RPMI8226 (cell line): ENCODE results near the gene CRY1.
"Not testable (repeated sequence)": the region's sequence is repeated elsewhere in the genome, so short reads cannot be mapped to it uniquely, and the experiment has no call there.

Source experiments
- DNase-seq: peaks from one replicate; pipeline ENCODE4 v3.0.0-alpha.2; 2015

Gene CRY1

DNA sequence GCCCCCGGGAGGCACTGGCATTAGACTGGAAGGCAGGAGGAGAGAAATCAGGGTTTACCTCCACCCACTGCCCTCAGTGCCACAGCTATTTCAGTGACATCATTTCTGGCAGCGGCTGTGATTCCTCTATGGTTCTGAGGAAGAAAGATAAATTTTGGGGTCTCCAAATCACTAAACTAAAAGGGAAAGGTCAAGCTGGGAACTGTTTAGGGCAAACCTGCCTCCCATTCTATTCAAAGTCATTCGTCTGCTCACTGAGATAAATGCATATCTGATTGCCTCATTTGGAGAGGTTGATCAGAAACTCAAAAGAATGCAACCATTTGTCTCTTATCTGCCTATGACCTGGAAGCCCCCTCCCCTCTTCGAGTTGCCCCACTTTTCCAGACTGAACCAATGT is 14.0 kb upstream of the CRY1 start:
- no peak for DNase-seq

DNA sequence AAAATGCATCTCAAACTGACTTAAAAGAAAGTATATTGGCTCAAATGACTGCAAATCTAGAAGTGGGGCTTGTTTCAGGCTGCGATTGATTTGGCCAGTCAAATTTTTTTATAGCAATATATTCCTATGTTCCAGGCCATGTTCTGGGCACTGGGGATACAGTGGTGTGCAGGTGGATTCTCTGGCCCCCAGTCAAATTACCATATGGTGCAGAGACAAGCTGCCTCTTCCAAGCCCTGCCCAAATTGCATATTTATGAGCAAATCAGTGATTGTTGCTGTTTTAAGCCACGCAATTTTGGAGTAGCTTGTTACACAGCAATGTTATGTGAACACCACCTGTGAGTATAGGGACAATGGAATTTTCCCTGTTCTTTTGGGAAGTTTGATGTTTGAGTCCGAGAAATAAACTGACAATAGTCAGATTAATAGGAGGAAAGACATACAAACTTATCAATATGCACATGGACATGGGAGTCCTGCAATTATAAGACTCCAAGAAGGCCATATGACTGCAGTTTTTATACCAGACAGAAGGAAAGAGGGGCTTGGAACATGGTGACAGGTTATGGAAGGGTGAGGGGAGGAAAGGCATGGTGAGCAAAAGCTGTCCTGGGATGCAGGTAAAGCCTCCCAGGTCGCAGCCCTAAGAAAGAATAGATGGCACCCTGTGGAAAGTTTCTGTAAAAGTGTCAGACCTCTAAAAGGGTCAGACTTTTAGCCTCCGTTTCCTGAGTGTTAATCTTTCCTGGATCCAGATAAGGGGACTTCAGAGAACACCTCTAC is 13.1 kb upstream of the CRY1 start:
- no peak for DNase-seq

DNA sequence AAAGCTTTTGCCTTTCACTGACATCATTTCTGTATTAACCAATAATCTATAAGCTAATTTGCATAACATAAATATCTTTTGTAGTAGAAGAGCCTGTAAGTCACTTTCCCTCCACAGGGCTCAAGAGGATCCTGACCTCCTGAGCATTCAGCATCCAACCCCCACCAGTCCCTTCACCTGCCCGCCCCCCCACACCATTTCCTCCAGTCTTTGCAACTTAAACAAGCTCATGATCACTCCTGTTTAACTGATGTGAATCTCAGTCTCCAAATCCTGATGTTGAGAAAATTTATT is 12.0 kb upstream of the CRY1 start:
- no peak for DNase-seq

DNA sequence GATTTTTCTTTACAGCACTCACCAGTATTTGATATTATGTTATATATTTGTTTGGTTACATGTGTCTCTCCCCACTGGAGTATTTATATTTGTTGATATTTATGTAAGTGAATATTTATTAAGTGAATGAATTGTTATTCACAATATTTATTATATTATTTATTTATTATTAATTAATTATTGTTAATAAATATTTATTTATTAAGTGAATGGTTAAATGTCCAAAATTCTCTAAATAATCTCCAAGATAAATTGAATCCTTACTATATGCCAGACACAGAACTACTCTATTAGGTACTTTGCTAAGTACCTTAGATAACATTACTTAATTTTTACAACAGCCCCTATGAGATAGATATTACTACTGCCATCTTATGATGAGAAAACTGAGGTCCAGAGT is 10.2 kb upstream of the CRY1 start:
- no peak for DNase-seq

DNA sequence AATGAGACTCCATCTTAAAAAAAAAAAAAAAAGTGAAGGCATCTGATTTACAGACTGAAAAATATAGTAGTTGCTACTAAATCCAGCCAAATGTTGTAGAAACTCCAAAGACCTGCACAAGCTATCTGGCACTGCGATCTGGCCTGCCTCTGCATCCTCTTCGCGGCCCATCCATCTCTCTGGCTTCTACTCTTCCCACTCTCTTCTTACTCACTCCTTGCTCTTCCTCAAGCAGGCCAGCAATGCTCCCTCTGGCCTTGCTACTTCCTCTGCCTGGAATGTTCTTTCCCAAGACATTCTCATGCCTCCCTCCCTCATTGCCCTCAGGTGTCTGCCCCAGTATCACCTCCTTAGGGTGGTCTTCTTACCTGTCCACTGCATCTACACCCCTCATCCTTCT is 9.7 kb upstream of the CRY1 start:
- DNase-seq: no peak

DNA sequence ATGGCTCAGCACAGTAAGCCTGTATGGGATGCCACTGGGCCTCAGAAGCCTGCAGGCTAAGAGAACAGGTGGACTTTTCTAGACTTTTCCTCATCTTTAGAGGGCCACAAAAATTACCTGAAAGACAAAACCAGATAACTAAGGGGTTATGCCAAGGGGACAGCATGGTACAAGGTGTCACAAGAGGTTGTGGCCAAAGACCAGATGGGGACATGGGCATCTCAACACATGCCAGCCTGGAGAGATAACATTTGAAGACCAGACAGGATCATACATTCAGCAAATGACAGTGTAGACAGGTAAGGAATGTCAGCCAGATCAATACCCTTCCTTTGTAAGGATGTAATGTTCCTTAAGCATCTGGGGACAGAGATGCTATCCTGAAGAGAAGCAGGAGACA is 8.9 kb upstream of the CRY1 start:
- DNase-seq: no peak

DNA sequence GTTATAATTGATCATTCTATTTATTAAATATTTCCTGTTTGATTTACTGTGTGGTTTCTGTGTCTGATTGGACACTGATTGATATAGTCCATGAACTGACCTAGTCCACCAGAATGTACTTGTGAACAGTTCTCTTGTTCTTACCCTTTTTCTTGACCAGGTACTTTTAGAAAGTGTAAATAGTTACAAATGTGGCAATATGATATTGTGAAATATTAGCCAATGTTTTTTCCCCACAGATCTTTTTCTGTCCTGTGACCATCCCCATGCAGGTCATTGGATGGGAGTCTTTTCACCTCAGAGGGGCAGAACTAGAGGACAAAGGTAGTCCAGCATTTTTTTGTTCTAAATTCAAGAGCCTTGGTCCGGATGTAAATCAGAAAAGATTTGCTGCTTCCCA is 8.3 kb upstream of the CRY1 start:
- no peak for DNase-seq

DNA sequence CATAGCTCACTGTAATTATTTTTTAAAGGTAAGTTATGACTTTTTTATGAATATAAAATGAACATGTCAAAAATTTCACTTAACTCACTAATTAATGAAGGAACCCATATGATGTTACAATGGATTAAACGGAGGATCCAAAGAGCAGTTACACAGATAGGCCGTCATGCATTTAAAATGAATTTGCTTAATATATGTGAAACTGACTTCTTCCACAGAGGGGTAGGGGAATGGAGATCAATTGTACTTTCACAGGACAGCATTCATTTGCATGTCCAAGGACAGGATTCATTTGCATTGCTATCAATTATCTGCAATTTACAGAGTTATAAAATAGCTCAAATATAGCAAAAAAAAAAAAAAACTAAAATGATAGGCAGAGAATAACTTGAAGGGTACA is 6.6 kb upstream of the CRY1 start:
- no peak for DNase-seq

DNA sequence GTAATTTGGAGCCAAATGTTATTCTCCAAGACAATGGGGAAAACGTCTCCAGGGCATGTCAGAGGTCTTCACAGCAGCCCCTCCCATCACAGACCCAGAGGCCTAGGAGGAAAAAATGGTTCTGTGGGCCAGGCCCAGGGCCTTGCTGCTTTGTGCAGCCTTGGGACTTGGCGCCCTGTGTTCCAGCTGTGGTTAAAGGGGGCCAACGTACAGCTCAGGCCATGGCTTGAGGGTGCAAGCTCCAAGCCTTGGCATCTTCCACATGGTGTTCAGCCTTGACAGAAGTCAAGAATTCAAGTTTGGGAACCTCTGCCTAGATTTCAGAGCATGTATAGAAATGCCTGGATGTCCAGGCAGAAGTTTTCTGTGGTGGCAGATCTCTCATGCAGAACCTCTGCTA is 3.2 kb upstream of the CRY1 start:
- no peak for DNase-seq

DNA sequence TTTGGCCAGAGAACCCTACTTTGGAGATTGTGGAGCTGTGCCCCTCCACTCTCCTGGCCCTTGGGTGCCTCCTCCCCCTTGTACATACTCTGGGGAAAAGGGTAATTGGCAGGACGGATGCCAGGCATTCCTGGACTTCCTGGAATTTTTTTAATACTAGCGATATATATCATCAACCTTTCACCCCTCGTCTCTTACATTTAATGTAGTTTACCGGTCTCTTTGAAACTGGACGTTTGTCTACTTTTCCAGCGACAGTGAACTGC is 767 bp upstream of the CRY1 start:
- DNase-seq: no peak

DNA sequence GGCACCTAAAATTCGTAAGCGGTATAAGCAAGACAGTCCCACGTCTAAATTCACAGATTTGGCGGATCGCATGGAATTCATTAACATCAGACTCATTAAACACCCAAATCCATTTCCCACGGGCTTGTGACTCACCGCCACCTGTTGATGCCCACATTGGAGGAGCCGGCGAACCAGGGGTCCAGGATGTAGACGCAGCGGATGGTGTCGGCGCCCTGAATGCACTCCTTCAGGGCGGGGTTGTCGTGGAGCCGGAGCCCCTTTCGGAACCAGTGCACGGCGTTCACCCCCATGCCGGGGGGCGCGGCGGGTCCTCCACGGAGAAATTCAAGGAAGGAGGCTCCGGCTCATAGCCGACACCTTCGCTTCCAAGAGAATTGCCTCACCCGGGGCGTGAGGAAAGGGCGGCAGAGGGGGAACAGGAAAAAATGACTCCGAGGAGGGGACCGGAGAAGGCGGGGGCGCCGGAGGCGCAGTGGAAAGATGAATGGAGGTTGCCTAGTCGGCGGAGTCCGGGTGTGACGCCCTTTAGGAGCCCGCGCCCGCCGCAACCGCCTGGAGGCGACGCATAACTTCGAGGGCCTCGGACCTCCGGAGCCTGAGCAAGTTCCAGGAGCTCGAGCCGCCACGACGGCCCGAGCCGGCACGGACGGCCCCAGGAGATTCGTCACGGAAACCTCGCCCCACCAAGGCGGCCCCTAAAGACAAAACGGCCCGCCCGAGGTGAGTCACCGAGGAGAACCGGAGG is 506 bp downstream of the CRY1 start:
- peak; percentile 51 for DNase-seq

DNA sequence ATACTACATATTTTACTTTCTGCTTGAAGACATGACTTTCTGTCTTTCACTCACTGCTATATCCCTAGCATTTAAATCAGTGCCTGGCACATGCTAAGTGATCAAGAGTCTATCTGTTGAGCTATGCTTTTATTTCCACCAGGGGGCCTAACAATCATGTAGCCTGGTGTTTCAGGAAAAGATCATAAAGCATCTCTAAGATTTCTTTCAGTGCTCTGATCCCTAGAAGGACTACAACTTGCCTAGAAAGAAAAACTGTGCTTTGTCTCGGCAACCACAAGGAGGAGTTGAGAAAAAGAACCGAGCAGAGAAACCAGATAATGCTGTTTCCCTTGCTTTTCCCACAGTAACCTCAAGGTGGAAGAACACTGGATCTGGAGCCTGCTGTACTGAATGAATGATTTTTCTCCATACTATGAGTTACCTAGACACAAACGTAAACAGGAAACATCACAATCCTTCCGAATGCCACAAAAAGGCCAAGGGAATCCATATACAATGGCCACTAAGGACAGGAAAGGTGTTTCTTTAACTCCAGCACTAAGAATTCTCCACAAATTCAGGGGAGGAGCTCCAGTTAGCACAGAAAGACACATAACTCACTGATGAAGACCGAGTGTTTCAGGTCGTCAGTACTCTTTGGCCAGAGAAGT is 1.2 kb downstream of the CRY1 start:
- DNase-seq: peak; percentile 75

DNA sequence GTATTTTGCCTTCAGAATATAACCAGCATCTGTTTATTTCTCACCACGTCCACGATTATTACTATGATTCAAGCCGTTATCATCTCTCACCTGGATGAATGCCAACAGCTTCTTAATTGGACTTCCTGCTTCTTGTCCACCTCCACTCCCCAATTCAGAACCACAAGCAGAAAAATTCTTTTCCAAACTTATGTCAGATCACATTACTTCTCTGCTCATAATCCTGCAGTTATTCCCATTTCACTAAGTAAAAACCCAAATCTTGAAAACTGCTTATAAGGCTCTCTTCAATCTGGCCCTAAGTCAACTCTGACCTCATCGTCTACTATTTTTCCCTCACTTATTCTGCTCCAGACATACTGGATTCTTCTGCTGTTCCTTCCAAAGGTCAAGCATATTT is 2.0 kb downstream of the CRY1 start:
- no peak for DNase-seq

DNA sequence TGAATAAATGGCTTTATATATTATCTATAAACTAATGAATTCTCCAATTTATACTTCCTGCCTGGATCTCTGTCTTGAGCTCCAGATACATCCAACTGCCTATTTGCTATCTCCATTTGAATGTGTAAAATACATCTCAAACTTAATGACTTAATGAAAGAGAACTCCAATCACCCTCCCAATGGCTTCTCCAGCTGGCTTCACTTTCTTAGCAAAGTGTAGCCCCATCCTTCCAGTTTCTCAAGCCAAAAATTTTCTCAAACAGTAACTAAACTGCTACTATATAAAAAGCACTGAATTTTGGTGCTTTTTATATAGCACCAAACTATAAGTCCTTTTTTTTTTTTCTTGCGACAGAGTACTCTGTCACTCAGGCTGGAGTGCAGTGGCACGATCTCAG is 2.6 kb downstream of the CRY1 start:
- no peak for DNase-seq

DNA sequence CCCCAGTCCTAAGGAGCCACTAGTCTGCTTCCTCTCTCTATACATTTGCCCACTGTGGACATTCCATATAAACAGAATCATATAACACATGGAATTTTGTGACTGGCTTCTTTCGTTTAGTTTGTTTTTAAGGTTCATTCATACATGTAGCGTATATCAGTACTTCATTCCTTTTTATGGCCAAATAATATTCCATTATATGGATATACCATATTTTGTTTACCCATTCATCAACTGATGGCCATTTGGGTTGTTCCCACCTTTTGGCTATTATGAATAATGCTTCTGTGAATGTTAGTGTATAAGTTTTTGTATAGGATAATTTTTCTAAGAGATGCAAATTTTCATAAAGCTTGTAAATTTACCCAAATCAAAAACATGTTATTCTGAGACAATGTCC is 4.4 kb downstream of the CRY1 start:
- DNase-seq: no peak

DNA sequence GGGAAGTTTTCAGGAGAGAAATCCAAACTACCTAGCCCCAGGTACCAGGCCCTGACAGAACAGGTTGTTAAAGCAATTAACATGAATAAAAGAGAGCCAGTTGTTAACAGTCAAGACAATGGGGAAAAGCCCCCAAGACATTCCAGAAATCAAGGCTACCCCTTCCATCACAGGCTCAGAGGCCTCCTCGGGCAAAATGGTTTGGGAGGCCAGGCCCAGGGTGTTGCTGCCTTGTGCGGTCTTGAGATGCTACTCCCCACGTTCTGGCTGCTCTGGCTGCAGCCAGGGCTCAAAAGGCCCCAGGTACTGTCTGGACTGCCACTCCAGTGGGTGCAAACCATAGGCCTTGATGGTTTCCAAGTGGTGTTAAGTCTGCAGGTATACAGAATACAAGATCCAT is 7.0 kb downstream of the CRY1 start:
- no peak for DNase-seq

DNA sequence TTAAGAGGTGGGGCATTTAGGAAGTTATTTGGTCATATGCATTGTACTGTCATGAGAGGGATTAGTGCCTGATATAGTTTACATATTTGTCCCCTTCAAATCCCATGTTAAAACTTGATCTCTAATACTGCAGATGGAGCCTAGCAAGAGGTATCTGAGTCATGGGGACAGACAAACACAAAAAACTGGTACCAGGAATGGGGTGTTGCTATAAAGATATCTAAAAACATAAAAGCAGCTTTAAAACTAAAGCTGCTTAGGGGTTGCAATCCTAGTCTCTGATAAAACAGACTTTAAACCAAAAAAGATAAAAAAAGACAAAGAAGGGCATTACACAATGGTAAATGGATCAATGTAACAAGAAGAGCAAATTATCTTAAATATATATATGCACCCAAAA is 11.6 kb downstream of the CRY1 start:
- DNase-seq: no peak

DNA sequence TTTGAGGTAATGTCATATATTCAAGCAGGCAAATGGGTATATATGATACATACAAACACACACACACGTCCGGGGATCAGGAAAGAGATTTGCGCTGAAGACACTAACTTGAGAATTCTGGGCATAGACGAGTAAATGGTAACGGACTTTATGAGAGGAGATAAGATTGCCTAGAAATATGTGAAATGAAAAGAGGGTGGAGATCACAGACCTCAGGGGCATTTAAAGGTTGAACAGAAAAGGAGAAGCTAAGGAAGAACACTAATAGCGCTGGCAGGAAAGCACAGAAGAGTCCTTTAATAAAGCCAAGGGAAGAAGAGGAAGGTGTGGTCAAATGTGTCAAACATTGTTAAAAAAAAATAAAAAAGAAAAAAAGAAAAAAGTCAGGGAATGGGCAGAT is 13.1 kb downstream of the CRY1 start:
- DNase-seq: no peak

DNA sequence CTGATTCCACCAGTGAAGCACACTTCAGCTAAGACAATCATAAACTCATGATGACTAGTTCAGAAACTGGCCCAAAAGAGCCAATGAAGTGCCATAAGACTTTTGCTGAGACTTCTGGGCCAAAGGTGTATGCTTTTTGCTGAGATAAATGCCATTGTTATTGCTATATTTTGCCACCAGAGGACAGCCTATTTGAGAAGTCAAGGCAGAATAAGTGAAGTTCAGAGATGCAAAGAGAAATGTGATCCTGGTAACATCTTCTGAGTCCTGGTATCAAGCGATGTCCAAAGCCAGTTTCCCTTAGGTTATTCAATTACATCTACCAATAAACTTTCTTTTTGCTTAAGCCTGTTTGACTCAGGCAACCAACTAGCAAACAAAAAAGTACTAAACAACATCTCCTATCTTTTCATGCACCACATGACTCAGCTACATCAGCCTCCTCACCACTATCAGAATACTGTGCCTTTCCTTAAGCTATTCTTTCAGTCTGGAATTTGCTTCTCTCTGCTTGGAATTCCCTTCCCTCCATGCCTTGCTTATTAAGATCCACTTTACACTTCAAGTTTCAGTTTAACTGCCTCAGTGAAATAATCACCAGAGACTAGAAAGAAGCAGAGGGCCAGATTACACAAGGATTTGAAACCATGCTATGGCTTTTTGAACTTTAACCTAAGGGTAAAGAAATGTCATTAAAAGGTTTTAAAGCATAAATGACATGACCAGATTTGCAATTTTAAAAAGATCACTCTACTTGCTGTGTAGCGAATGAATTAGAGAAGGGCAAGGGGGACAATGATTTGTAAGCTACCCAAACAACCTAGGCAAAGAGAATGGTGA is 14.0 kb downstream of the CRY1 start:
- peak; percentile 8 for DNase-seq

DNA sequence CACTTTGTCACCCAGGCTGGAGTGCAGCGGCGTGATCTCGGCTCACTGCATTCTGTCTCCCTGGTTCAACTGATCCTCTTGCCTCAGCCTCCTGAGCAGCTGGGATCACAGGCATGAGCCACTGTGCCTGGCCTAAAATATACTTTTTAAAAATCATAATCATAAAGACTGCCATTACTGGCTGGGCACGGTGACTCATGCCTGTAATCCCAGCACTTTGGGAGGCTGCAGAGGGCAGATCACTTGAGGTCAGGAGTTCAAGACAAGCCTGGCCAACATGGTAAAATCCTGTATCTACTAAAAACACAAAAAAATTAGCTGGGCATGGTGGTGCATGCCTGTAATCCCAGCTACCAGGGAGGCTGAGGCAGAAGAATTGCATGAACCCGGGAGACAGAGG is 20.1 kb downstream of the CRY1 start:
- DNase-seq: not testable (repeated sequence)

DNA sequence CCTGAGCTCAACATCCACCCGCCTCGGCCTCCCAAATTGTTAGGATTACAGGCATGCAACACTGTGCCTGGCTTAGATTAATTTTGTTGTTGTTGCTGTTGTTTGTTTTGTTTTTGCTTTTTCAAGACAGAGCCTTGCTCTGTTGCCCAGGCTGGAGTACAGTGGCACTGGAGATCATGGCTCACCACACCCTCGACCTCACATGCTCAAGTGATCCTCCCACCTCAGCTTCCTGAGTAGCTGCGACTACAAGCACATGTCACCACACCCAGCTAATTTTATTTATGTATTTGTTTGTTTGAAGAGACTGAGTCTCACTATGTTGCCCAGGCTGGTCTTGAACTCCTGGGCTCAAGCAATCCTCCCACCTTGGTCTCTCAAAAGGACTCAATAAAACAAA is 26.7 kb downstream of the CRY1 start:
- DNase-seq: no peak

DNA sequence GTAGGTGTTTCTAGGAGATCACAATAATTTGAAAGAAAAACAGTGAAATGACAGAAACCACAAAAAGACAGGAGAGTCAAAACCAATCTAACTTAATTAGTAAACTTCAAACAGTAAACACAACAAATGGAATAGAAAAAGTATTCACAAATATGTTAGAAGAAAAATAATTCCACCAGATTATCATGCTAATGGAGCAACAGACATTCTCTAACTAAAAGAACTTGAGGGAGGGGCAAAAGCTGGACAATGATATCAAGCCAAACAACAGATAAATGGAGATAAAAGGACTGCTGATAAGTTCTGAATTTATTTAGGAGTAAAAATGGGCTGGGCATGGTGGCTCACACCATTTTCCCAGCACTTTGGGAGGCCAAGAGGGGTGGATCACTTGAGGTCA is 28.7 kb downstream of the CRY1 start:
- DNase-seq: no peak

DNA sequence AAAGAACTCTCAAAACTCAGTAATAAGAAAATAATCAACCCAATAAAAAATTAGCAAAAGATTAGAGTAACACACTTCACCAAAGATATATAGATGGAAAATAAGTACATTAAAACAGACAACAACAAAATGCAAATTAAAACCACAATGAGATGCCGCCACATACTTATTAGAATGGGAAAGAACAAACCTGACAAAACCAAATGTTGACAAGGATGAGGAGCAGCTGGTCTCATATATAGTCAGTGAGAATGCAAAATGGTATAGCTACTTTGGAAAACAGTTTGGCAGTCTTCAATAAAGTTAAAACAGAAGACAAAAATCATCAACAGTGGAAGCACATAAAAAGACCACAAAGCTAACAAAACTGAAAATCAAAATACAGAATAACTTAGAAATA is 29.1 kb downstream of the CRY1 start:
- DNase-seq: no peak

DNA sequence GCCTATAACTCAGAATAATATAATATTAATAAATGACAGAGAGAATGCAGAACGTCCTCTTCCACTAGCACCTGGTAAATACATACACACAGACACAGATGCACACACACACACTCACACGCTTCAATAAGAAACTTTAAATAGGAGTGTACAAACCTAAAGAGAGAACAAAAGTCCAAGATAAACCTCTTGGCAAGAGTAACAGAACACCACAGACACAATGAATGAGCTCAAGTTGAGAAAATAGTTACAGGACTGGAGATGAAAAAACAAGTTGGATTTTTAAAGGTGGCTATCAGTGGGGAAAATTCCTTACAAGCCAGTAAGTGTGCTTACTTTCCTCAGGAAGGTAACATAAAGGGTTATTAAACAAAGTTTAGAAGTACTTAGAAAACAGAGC is 35.2 kb downstream of the CRY1 start:
- no peak for DNase-seq
